Measurements from ENCODE around the gene RASAL2. TPM values are rescaled to one million over a fixed set of nuclear protein-coding genes. Genes with fewer than 3 reads are reported as not detected.
A peak's percentile ranks its signal among the peaks of the same experiment; 100 is the strongest.
"Not testable (repeated sequence)": the region's sequence is repeated elsewhere in the genome, so short reads cannot be mapped to it uniquely, and the experiment has no call there.

The RASAL2 gene
- total RNA-seq, 1 donor from 2014 or later, result 17.3 TPM

GRCh38 chr1:178066908-178067614 lies 26.8 kb upstream of the RASAL2 start:
- no peak for DNase-seq (ENCODE audit: low spot score)

GRCh38 chr1:178071811-178072210 lies 22.1 kb upstream of the RASAL2 start:
- DNase-seq (ENCODE audit: low spot score), result no peak

DNA sequence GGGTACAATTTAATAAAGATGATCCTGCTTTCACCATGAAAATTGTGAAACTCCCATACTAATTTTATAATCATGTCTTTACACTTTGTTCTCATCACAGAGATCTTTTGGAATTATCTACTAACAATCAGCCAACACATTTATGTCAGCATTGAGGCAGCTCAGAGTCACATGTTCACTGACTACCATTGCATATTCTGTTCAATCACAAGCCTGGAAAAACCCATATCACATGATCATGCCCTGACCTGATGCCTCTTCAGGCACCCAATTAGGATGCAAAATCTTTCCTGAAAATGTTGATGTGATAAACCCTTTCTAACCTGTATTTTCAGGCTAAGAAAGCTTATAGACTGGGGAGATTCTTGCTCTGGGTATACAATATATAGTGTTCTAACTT lies 21.6 kb upstream of the RASAL2 start:
- DNase-seq (ENCODE audit: low spot score), result no peak

DNA sequence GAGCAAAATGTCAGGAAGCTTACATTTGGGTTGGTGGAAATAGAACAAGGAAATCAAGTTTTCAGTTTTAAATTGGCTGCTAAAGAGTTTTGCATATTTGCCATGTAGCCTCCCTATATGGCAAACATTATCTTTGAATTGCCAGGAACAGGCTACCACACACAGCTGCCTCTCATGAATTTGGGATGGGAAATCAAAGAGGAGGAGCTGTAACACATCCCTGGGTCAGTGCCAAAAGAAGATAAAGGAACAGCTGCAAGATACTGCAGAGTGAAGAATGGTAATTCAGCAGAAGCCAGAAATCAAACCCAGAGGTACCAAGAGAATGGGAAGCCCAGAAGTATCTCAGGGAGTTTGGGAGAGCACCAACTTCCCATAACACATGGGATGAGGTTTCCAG lies 18.6 kb upstream of the RASAL2 start:
- DNase-seq (ENCODE audit: low spot score), result no peak

DNA sequence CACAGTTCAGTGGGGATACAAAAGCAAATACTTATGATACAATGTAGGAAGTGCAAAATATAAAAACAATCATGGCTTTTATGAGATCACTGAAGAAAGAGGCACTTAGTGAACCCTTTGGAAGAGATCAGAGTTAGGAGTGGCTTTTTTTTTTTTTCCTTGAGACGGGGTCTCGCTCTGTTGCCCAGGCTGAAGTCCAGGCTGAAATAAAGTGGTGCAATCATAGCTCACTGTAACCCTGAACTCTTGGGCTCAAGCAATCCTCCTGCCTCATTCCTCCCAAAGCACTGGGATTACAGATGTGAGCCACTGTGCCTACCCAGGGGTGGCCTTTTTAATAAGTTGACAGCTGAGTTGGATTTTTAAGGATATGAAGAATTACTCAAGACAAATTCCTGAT lies 17.3 kb upstream of the RASAL2 start:
- DNase-seq (ENCODE audit: low spot score), result no peak

GRCh38 chr1:178077917-178078316 lies 16.0 kb upstream of the RASAL2 start:
- DNase-seq (ENCODE audit: low spot score), result no peak

- no peak for DNase-seq (ENCODE audit: low spot score)
Measured at GRCh38 chr1:178086294-178086693, 7.6 kb upstream of the RASAL2 start.

DNA sequence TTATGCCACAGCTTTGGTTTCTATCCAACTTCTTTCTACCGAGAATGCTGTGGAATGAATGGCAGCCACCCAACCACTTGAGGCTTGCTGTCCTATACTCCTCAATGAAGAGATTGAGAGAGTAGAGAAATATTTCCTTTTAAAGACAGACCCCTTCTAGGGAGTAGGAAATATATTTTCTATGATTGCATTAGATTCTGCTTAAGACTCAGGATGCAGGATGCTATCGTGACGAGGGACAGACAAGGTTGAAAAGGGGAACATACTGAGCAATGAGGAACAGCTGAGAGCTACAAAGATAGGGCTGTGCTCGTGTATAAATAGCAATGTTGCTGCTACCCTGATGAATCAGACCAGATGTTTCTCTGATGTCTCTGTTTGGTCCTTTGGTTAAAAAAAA lies 7.1 kb upstream of the RASAL2 start:
- DNase-seq (ENCODE audit: low spot score), result no peak

GRCh38 chr1:178088651-178089050 lies 5.3 kb upstream of the RASAL2 start:
- no peak for DNase-seq (ENCODE audit: low spot score)

- DNase-seq (ENCODE audit: low spot score), result not testable (repeated sequence)
Measured at GRCh38 chr1:178091454-178091853, 2.5 kb upstream of the RASAL2 start.

DNA sequence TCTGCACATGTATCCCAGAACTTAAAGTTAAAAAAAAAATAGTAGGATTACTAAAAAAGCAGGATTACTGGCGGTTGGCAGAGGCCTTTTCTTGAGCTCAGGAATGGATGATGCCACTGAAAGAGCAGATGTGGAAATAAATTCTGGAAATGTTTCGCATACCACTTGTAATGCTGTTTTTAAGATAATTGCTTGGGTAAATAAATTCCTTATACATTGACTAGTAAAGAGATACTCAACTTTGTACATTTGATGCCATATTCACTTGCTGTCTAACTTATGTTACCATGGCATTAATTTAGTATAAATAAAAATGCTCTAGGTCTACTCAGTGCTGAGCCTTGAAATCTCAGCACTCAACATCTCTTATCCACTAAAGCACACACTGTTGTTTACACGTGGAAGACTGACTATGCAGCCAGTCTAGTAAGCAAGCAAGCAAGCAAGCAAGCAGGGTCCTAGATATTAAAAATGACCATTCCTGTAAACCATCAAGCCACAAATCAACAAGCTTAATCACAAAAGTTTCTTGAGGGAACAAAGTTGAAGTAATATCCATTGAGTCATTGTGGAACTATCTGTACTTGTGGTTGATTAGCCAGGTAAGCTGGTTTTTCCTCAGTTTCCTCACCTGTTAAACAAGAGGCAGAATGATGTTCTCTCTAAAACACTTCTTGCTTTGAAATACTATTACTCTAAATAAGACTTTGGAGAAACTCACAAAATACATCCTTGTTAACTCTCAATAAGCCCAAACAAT lies 1.7 kb upstream of the RASAL2 start:
- DNase-seq (ENCODE audit: low spot score), result no peak

- DNase-seq (ENCODE audit: low spot score), result no peak
Measured at GRCh38 chr1:178092878-178093493, 918 bp upstream of the RASAL2 start.

DNA sequence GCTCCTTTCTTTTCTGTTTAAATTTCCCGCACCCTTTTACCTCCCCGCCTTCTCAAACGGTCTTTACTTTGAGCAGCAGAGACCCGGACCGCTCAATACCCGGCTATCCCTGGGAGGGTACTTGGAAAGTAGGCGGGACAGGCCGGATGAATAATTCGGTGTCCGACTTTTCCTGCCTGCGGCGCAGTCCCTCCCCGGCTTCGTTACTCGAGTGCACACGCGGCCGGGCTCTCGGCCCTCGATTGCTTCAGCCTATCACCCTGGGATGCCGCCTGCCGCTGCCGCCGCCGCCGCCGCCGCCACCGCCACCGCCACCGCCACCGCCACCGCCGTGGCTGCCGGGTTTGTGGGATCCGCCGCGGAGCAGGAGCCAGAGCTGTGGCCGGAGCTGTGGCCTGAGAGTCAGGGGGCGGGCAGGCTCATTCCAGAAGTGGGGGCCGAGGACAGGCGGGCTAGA lies 382 bp upstream of the RASAL2 start:
- DNase-seq (ENCODE audit: low spot score), result peak; percentile 92

- no peak for DNase-seq (ENCODE audit: low spot score)
Measured at GRCh38 chr1:178094739-178095645, 1.1 kb downstream of the RASAL2 start.

DNA sequence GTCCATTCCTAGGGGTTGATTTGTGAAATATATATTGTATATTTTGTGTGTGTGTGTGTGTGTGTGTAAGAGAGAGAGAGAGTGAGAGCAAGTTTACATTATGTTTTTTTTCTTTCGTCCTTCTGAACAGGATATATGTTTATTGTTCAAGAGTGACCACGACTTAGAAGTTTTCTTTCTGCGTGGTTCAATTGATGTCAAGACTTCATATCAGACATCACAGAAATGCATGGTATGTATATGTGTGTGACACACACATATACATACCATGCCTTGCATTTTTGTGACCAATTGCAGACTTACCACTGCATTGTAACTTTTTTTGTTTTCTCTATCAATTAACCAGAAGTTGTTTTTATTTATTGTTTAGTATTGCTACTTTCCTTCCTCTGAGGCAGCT lies 2.5 kb downstream of the RASAL2 start:
- no peak for DNase-seq (ENCODE audit: low spot score)

GRCh38 chr1:178098262-178098661 lies 4.4 kb downstream of the RASAL2 start:
- DNase-seq (ENCODE audit: low spot score), result no peak

GRCh38 chr1:178101266-178101630 lies 7.3 kb downstream of the RASAL2 start:
- no peak for DNase-seq (ENCODE audit: low spot score)

- DNase-seq (ENCODE audit: low spot score), result no peak
Measured at GRCh38 chr1:178101654-178102053, 7.8 kb downstream of the RASAL2 start.

GRCh38 chr1:178102218-178102617 lies 8.3 kb downstream of the RASAL2 start:
- DNase-seq (ENCODE audit: low spot score), result no peak

GRCh38 chr1:178107823-178108222 lies 13.9 kb downstream of the RASAL2 start:
- DNase-seq (ENCODE audit: low spot score), result no peak
